ENCODE data around the gene EGFL8.

GRCh38 chr6:32213649-32214048 lies 49.3 kb downstream of the EGFL8 start:
- TF ChIP-seq, protein P1, sequence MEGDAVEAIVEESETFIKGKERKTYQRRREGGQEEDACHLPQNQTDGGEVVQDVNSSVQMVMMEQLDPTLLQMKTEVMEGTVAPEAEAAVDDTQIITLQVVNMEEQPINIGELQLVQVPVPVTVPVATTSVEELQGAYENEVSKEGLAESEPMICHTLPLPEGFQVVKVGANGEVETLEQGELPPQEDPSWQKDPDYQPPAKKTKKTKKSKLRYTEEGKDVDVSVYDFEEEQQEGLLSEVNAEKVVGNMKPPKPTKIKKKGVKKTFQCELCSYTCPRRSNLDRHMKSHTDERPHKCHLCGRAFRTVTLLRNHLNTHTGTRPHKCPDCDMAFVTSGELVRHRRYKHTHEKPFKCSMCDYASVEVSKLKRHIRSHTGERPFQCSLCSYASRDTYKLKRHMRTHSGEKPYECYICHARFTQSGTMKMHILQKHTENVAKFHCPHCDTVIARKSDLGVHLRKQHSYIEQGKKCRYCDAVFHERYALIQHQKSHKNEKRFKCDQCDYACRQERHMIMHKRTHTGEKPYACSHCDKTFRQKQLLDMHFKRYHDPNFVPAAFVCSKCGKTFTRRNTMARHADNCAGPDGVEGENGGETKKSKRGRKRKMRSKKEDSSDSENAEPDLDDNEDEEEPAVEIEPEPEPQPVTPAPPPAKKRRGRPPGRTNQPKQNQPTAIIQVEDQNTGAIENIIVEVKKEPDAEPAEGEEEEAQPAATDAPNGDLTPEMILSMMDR (IDR thresholded peaks at IDR 0.05), result no peak
- TF ChIP-seq POLR2A (IDR thresholded peaks at IDR 0.05), result no peak
